HL-60 (cell line): ENCODE measurements around the gene TIAL1.

Source experiments
- DNase-seq, 2 experiments: peaks; one replicate each; pipeline ENCODE4 v3.0.0-alpha.2; 2010 to 2020; ENCODE audit warnings: low read depth in 1 of 2, low spot score in 1 of 2
- H3K27ac ChIP-seq: fragments of 250-450 bp; sonication (Bioruptor Pico); replicated peaks from 2 replicates; pipeline ENCODE4 v1.5.1; 2020; ENCODE audit warnings: mild to moderate bottlenecking, moderate library complexity
- H3K27me3 ChIP-seq: fragments of 250-450 bp; sonication (Bioruptor Pico); 2 replicates; pipeline ENCODE4 v1.5.1; 2021; ENCODE audit warnings: mild to moderate bottlenecking, moderate library complexity; ENCODE audit not compliant: insufficient read depth, poor library complexity, severe bottlenecking
- H3K4me3 ChIP-seq: replicated peaks from 2 replicates; pipeline ENCODE4 v1.5.1; 2011; ENCODE audit warnings: mild to moderate bottlenecking, control low read depth, low read length; ENCODE audit not compliant: insufficient read depth
- CTCF ChIP-seq: IDR thresholded peaks from one replicate; pipeline ENCODE4 v1.5.1; 2011; ENCODE audit warnings: low read length, control low read depth, inconsistent platforms; ENCODE audit not compliant: insufficient read depth
- GABPA ChIP-seq: IDR thresholded peaks from 2 replicates; pipeline ENCODE4 v1.6.1; 2012; ENCODE audit warnings: low read depth
- POLR2AphosphoS5 ChIP-seq: IDR thresholded peaks from 2 replicates; pipeline ENCODE4 v1.6.1; 2012; ENCODE audit warnings: low read depth
- REST ChIP-seq: IDR thresholded peaks from 2 replicates; pipeline ENCODE4 v1.6.1; 2012; ENCODE audit warnings: low read depth; ENCODE audit not compliant: insufficient replicate concordance
- SPI1 ChIP-seq: IDR thresholded peaks from 2 replicates; pipeline ENCODE4 v1.6.1; 2012; ENCODE audit warnings: low read depth, mild to moderate bottlenecking, borderline replicate concordance

TIAL1 gene

GRCh38 chr10:119643306-119644204, 46.8 kb upstream of the TIAL1 start:
- no peaks in the 10 kb centered on the region for H3K27me3 ChIP-seq
- no peak overlapping the region for H3K27ac ChIP-seq
- H3K4me3 ChIP-seq: no peak overlapping the region
- TF ChIP-seq SPI1 (no peak), REST (no peak), POLR2AphosphoS5 (no peak), CTCF (no peak), GABPA (no peak)
- no peak for DNase-seq

- Histone ChIP-seq H3K27me3 (no peaks in the 10 kb centered on the region), H3K4me3 (no peak overlapping the region), H3K27ac (no peak overlapping the region)
- TF ChIP-seq CTCF (no peak), REST (no peak), GABPA (no peak), SPI1 (no peak), POLR2AphosphoS5 (no peak)
- DNase-seq: no peak
Measured at GRCh38 chr10:119642556-119643111, 45.9 kb upstream of the TIAL1 start.

- no peak overlapping the region for H3K27ac ChIP-seq
- no peak for DNase-seq
- TF ChIP-seq SPI1 (no peak), CTCF (no peak), POLR2AphosphoS5 (no peak), REST (no peak), GABPA (no peak)
- no peak overlapping the region for H3K4me3 ChIP-seq
- H3K27me3 ChIP-seq: no peaks in the 10 kb centered on the region
Measured at GRCh38 chr10:119640875-119641526, 44.2 kb upstream of the TIAL1 start.
